Cardiac fibroblast (primary cell): ENCODE results near the gene MOV10L1.

ENCODE experiments used
- DNase-seq, 2 donors: peaks; one replicate each; pipeline versions ENCODE4 v3.0.0 to v3.0.0-alpha.2; 2010; ENCODE audit warnings: low read depth in 2 of 2
- H3K4me3 ChIP-seq, 2 donors: replicated peaks in 1 of 2; 1 replicate in 1 of 2; 2 replicates in 1 of 2; pipeline ENCODE4 v1.5.1; 2011; ENCODE audit warnings: low read depth in 2 of 2, low read length in 2 of 2, mild to moderate bottlenecking in 2 of 2, moderate library complexity in 1 of 2
- CTCF ChIP-seq: IDR thresholded peaks from one replicate; pipeline ENCODE4 v1.5.1; 2011; ENCODE audit warnings: low read depth, mild to moderate bottlenecking, low read length, inconsistent platforms

The MOV10L1 gene

GRCh38 chr22:50059881-50060262 lies 29.9 kb upstream of the MOV10L1 start:
- no peak overlapping the region for H3K4me3 ChIP-seq
- DNase-seq = no peak
- no peak for TF ChIP-seq CTCF

- DNase-seq = no peak
- TF ChIP-seq CTCF = no peak
- H3K4me3 ChIP-seq = no peak overlapping the region
Measured at GRCh38 chr22:50060441-50061140, 29.2 kb upstream of the MOV10L1 start.

GRCh38 chr22:50061141-50061823 lies 28.5 kb upstream of the MOV10L1 start:
- no peak for TF ChIP-seq CTCF
- no peak for DNase-seq
- H3K4me3 ChIP-seq = no peak overlapping the region

GRCh38 chr22:50061824-50062355 lies 27.9 kb upstream of the MOV10L1 start:
- no peak overlapping the region for H3K4me3 ChIP-seq
- DNase-seq = no peak
- no peak for TF ChIP-seq CTCF

- DNase-seq = no peak
- TF ChIP-seq CTCF = no peak
- H3K4me3 ChIP-seq = no peak overlapping the region
Measured at GRCh38 chr22:50062509-50063135, 27.2 kb upstream of the MOV10L1 start.

- H3K4me3 ChIP-seq = no peak overlapping the region
- no peak for TF ChIP-seq CTCF
- DNase-seq = no peak
Measured at GRCh38 chr22:50063589-50064393, 26.0 kb upstream of the MOV10L1 start.
